B cell (primary cell): Measurements from ENCODE around the gene SLC2A2. TPM values are rescaled to one million over a fixed set of nuclear protein-coding genes. Genes with fewer than 3 reads are reported as not detected.
A peak's percentile ranks its signal among the peaks of the same experiment; 100 is the strongest.

ENCODE experiments used
- ATAC-seq: fragments of 200-7000 bp; cut with Tn5 transposase; one replicate; pipeline ENCODE4 v1.10.0; 2021; ENCODE audit warnings: low read depth, mild to moderate bottlenecking, moderate number of reproducible peaks, moderate library complexity
- CTCF ChIA-PET: fragments of 350-600 bp; sonication (Branson Sonifier 250); formaldehyde crosslinking; loops from one replicate; lab custom pipeline; 2021; ENCODE audit warnings: antibody characterized with exemption, inconsistent platforms; lab: Charles Lee
- POLR2A ChIA-PET: fragments of 350-600 bp; sonication (Branson Sonifier 250); formaldehyde crosslinking; loops from one replicate; lab custom pipeline; 2021; ENCODE audit warnings: antibody characterized with exemption; lab: Charles Lee
- DNase-seq: peaks from one replicate; pipeline ENCODE4 v3.0.0; 2013
- H2AFZ ChIP-seq: 2 replicates; pipeline ENCODE4 v1.6.1; 2012; ENCODE audit warnings: mild to moderate bottlenecking, low read depth, low read length; ENCODE audit not compliant: insufficient read depth, poor library complexity, severe bottlenecking
- H3K27ac ChIP-seq, 2 donors: 1 replicate in 1 of 2; 2 replicates in 1 of 2; pipeline ENCODE4 v1.5.1; 2012 to 2013; ENCODE audit warnings: low read length in 2 of 2, mild to moderate bottlenecking in 2 of 2, moderate library complexity in 1 of 2
- H3K27me3 ChIP-seq, 4 experiments: fragments of 200-600 bp in 1 of 4; sonication (generic) in 1 of 4; replicated peaks in 1 of 4; 1 replicate in 2 of 4; 2 replicates in 2 of 4; pipeline versions ENCODE4 v1.6.1 to v1.7.0; 2013 to 2016; ENCODE audit warnings: low read length in 3 of 4, mild to moderate bottlenecking in 2 of 4, mixed read lengths in 1 of 4, moderate library complexity in 1 of 4; ENCODE audit not compliant: insufficient read depth in 4 of 4, control insufficient read depth in 3 of 4; ENCODE audit errors: control extremely low read depth in 1 of 4
- H3K36me3 ChIP-seq, 2 experiments: replicated peaks in 1 of 2; 1 replicate in 1 of 2; 2 replicates in 1 of 2; pipeline versions ENCODE4 v1.6.1 to v1.7.1; 2013; ENCODE audit warnings: low read length in 1 of 2; ENCODE audit not compliant: insufficient read depth in 2 of 2, control insufficient read depth in 1 of 2; ENCODE audit errors: control extremely low read depth in 1 of 2, extremely low read depth in 1 of 2
- H3K4me1 ChIP-seq, 2 donors: fragments of 200-600 bp in 1 of 2; sonication (generic) in 1 of 2; 1 replicate in 1 of 2; 2 replicates in 1 of 2; pipeline versions ENCODE4 v1.5.1 to v1.6.1; 2013 to 2017; ENCODE audit warnings: low read length in 2 of 2; ENCODE audit not compliant: control insufficient read depth in 2 of 2, insufficient read depth in 2 of 2
- H3K4me2 ChIP-seq: replicated peaks from 2 replicates; pipeline ENCODE3; 2012; ENCODE audit warnings: mild to moderate bottlenecking, low read depth, low read length; ENCODE audit not compliant: poor library complexity, severe bottlenecking
- H3K4me3 ChIP-seq, 5 experiments: fragments of 200-600 bp in 1 of 5; sonication (generic) in 1 of 5; 1 replicate in 3 of 5; 2 replicates in 2 of 5; pipeline versions ENCODE4 v1.5.1 to v1.7.0; 2011 to 2016; ENCODE audit warnings: low read length in 4 of 5, mild to moderate bottlenecking in 4 of 5, low read depth in 2 of 5, control low read depth in 1 of 5, moderate library complexity in 1 of 5; ENCODE audit not compliant: insufficient read depth in 1 of 5; ENCODE audit errors: control extremely low read depth in 1 of 5, extremely low read depth in 1 of 5
- H3K79me2 ChIP-seq: fragments of 200-600 bp; sonication (generic); one replicate; pipeline ENCODE4 v1.6.0; 2016; ENCODE audit warnings: low read length; ENCODE audit not compliant: control insufficient read depth, insufficient read depth
- H3K9ac ChIP-seq: fragments of 200-600 bp; sonication (generic); 2 replicates; pipeline ENCODE4 v1.6.1; 2017; ENCODE audit warnings: mild to moderate bottlenecking, low read length, moderate library complexity
- H3K9me3 ChIP-seq, 3 donors: one replicate each; pipeline versions ENCODE4 v1.6.1 to v1.7.1; 2013; ENCODE audit warnings: low read length in 2 of 3; ENCODE audit not compliant: control insufficient read depth in 2 of 3, insufficient read depth in 1 of 3; ENCODE audit errors: control extremely low read depth in 1 of 3
- H4K20me1 ChIP-seq: 2 replicates; pipeline ENCODE4 v1.6.0; 2012; ENCODE audit warnings: mild to moderate bottlenecking, low read length; ENCODE audit not compliant: insufficient read depth, control insufficient read depth, poor library complexity, severe bottlenecking
- H3K27ac Mint-ChIP-seq: one replicate; pipeline ENCODE4 v1.8.0; 2021; ENCODE audit warnings: mixed read lengths
- H3K27me3 Mint-ChIP-seq: one replicate; pipeline ENCODE4 v1.8.0; 2021; ENCODE audit warnings: mixed read lengths
- H3K4me1 Mint-ChIP-seq: one replicate; pipeline ENCODE4 v1.8.0; 2021; ENCODE audit warnings: mixed read lengths
- H3K4me3 Mint-ChIP-seq: one replicate; pipeline ENCODE4 v1.8.0; 2021; ENCODE audit warnings: mixed read lengths
- H3K9me3 Mint-ChIP-seq: one replicate; pipeline ENCODE4 v1.8.0; 2022; ENCODE audit warnings: mixed read lengths; ENCODE audit not compliant: insufficient read depth
- CTCF ChIP-seq: fragments of 200-600 bp; IDR thresholded peaks from one replicate; pipeline ENCODE4 v1.8.0; 2022; ENCODE audit warnings: antibody characterized with exemption, mild to moderate bottlenecking
- EZH2 ChIP-seq: IDR thresholded peaks from 2 replicates; pipeline ENCODE4 v1.6.1; 2012; ENCODE audit warnings: borderline replicate concordance, low read depth, mild to moderate bottlenecking, moderate library complexity, low read length; ENCODE audit not compliant: insufficient read depth, poor library complexity, severe bottlenecking
- WGBS: methylation state at CpG from one replicate; pipeline ENCODE4 v1.1.5; 2013; ENCODE audit warnings: missing lambda C conversion rate; ENCODE audit not compliant: insufficient coverage; 5-methylcytosine and 5-hydroxymethylcytosine counted together
- intact Hi-C: fragments of 100-400 bp; cut with micrococcal nuclease; formaldehyde crosslinking; loops from one replicate; pipeline ENCODE4 v1.10.0; 2022
- polyA plus RNA-seq: library from polyadenylated mRNA; depleted of rRNA; stranded (reverse); fragments of >200 nt; gene quantifications from 2 replicates; pipeline ENCODE4 v1.2.3, GENCODE V29; 2012
- total RNA-seq, 2 donors: library from RNA; stranded (reverse); fragments of 120-200 nt in 1 of 2; gene quantifications; 1 replicate in 1 of 2; 2 replicates in 1 of 2; pipeline versions ENCODE4 v1.2.3 to v1.2.4, GENCODE V29; 2013 to 2022

Gene SLC2A2
- total and polyA plus RNA-seq, 2 donors (not counting 1 experiment from before 2014, with no cell fraction given): not detected

GRCh38 chr3:170962411-170962810 lies 64.1 kb downstream of the SLC2A2 start:
- CTCF ChIA-PET: interaction anchor here (1.2 to 2.7 kb wide), 4 partner anchors 17 to 1379 kb away, joined by 5 to 23 read pairs (median 6); no protein-coding TSS in a partner anchor
- H2AFZ ChIP-seq: no peak overlapping the region
- no peak overlapping the region for H3K4me3 ChIP-seq
- TF ChIP-seq EZH2 (no peak), CTCF (no peak)
- H3K4me2 ChIP-seq: no peak overlapping the region
- DNase-seq: no peak
- no peaks in the 10 kb centered on the region for H4K20me1 ChIP-seq
- Mint-ChIP-seq H3K4me1 (no peaks in the 10 kb centered on the region), H3K27me3 (peaks cover 4% of the 10 kb centered on the region), H3K4me3 (no peak overlapping the region), H3K9me3 (no peaks in the 10 kb centered on the region), H3K27ac (no peak overlapping the region)
- no peak for ATAC-seq
- no peaks in the 10 kb centered on the region for H3K4me1 ChIP-seq
- POLR2A ChIA-PET: no interaction called here
- no peak overlapping the region for H3K9ac ChIP-seq
- no peaks in the 10 kb centered on the region for H3K79me2 ChIP-seq
- intact Hi-C loops: loop anchor here (5.0 kb wide), 1 partner anchor 1515 kb away; no protein-coding TSS in a partner anchor
- no peaks in the 10 kb centered on the region for H3K27me3 ChIP-seq
- H3K9me3 ChIP-seq: no peaks in the 10 kb centered on the region
- no peak overlapping the region for H3K27ac ChIP-seq
- H3K36me3 ChIP-seq: no peaks in the 10 kb centered on the region

- H3K9me3 ChIP-seq: no peaks in the 10 kb centered on the region
- no peak overlapping the region for H3K27ac Mint-ChIP-seq
- TF ChIP-seq CTCF (peak; percentile 62), EZH2 (no peak)
- no peaks in the 10 kb centered on the region for H3K79me2 ChIP-seq
- H3K4me3 ChIP-seq: no peak overlapping the region
- H3K36me3 ChIP-seq: no peaks in the 10 kb centered on the region
- H3K9ac ChIP-seq: no peak overlapping the region
- no peak overlapping the region for H2AFZ ChIP-seq
- no peaks in the 10 kb centered on the region for H3K4me1 Mint-ChIP-seq
- H3K9me3 Mint-ChIP-seq: no peaks in the 10 kb centered on the region
- ChIA-PET POLR2A (no interaction called here), CTCF (interaction anchor here (1.2 to 2.7 kb wide), 4 partner anchors 18 to 1380 kb away, joined by 5 to 23 read pairs (median 6); no protein-coding TSS in a partner anchor)
- DNase-seq (peak; percentile 24), ATAC-seq (no peak)
- no peak overlapping the region for H3K27ac ChIP-seq
- no peaks in the 10 kb centered on the region for H3K4me1 ChIP-seq
- peaks cover 4% of the 10 kb centered on the region for H3K27me3 Mint-ChIP-seq
- 47% methylated on average over 4 of the region's 4 CpGs for WGBS
- no peaks in the 10 kb centered on the region for H3K27me3 ChIP-seq
- H3K4me2 ChIP-seq: no peak overlapping the region
- no peak overlapping the region for H3K4me3 Mint-ChIP-seq
- no peaks in the 10 kb centered on the region for H4K20me1 ChIP-seq
- intact Hi-C loops: loop anchor here (2.0 to 5.0 kb wide), 2 partner anchors 811 to 1515 kb away; no protein-coding TSS in a partner anchor
Measured at GRCh38 chr3:170961616-170962400, 64.7 kb downstream of the SLC2A2 start.
